OCI-LY1 (cell line): ENCODE measurements around the gene MBIP.

Experiments used
- H2AFZ ChIP-seq: fragments of 200-600 bp; sonication (generic), shearing (Covaris generic); 2 replicates; pipeline ENCODE4 v1.6.0; 2014; ENCODE audit warnings: antibody characterized with exemption, mild to moderate bottlenecking, low read length
- H3F3A ChIP-seq: fragments of 200-600 bp; sonication (generic), shearing (Covaris generic); 2 replicates; pipeline ENCODE4 v1.6.0; 2014; ENCODE audit warnings: mild to moderate bottlenecking, antibody characterized with exemption, low read length, moderate library complexity; ENCODE audit not compliant: insufficient read depth
- H3K27ac ChIP-seq: fragments of 200-600 bp; sonication (generic); 2 replicates; pipeline ENCODE4 v1.5.1; 2014; ENCODE audit warnings: low read length, mixed run types, mild to moderate bottlenecking, low read depth; ENCODE audit not compliant: poor library complexity, severe bottlenecking
- H3K27me3 ChIP-seq: fragments of 200-600 bp; sonication (generic); 2 replicates; pipeline ENCODE4 v1.6.0; 2014; ENCODE audit warnings: antibody characterized with exemption, mild to moderate bottlenecking, low read length, moderate library complexity; ENCODE audit not compliant: insufficient read depth
- H3K36me3 ChIP-seq: fragments of 200-600 bp; sonication (generic); 2 replicates; pipeline ENCODE4 v1.6.1; 2014; ENCODE audit warnings: mild to moderate bottlenecking, antibody characterized with exemption, low read length, moderate library complexity, mixed read lengths; ENCODE audit not compliant: insufficient read depth
- H3K4me1 ChIP-seq: fragments of 200-600 bp; sonication (generic); 2 replicates; pipeline ENCODE4 v1.5.1; 2014; ENCODE audit warnings: mild to moderate bottlenecking, low read length, moderate library complexity; ENCODE audit not compliant: insufficient read depth, severe bottlenecking
- H3K4me2 ChIP-seq: fragments of 200-600 bp; sonication (generic), shearing (Covaris generic); 2 replicates; pipeline ENCODE4 v1.6.1; 2014; ENCODE audit warnings: low read length
- H3K4me3 ChIP-seq: fragments of 200-600 bp; sonication (generic); 2 replicates; pipeline ENCODE4 v1.5.1; 2014; ENCODE audit warnings: low read length, low read depth, mild to moderate bottlenecking, mixed read lengths; ENCODE audit not compliant: poor library complexity, severe bottlenecking
- H3K79me2 ChIP-seq: fragments of 200-600 bp; shearing (Covaris generic); 2 replicates; pipeline ENCODE4 v1.6.1; 2016; ENCODE audit warnings: mixed run types, low read length, mixed read lengths; ENCODE audit not compliant: insufficient read depth
- H3K9ac ChIP-seq: fragments of 200-600 bp; sonication (generic), shearing (Covaris generic); 2 replicates; pipeline ENCODE4 v1.6.1; 2014; ENCODE audit warnings: mild to moderate bottlenecking, low read length, mixed read lengths
- H3K9me2 ChIP-seq: fragments of 200-600 bp; sonication (generic), shearing (Covaris generic); 2 replicates; pipeline ENCODE4 v1.6.1; 2014; ENCODE audit warnings: low read depth, mild to moderate bottlenecking, low read length, mixed read lengths
- H3K9me3 ChIP-seq: fragments of 200-600 bp; shearing (Covaris generic); 2 replicates; pipeline ENCODE4 v1.6.1; 2014; ENCODE audit warnings: low read length, mixed read lengths
- H4K20me1 ChIP-seq: fragments of 200-600 bp; sonication (generic), shearing (Covaris generic); 2 replicates; pipeline ENCODE4 v1.6.0; 2016; ENCODE audit warnings: mild to moderate bottlenecking, low read length; ENCODE audit not compliant: insufficient read depth
- CTCF ChIP-seq: fragments of 200-600 bp; sonication (generic), shearing (Covaris generic); IDR thresholded peaks from 2 replicates; pipeline ENCODE4 v1.5.1; 2017; ENCODE audit warnings: mild to moderate bottlenecking, antibody characterized with exemption, low read length, moderate library complexity, mixed read lengths
- EZH2 ChIP-seq: fragments of 200-600 bp; sonication (generic), shearing (Covaris generic); IDR thresholded peaks from 2 replicates; pipeline ENCODE4 v1.8.0; 2017; ENCODE audit warnings: borderline replicate concordance, mixed run types, mild to moderate bottlenecking, antibody characterized with exemption, low read length, moderate library complexity, mixed read lengths

MBIP gene

DNA sequence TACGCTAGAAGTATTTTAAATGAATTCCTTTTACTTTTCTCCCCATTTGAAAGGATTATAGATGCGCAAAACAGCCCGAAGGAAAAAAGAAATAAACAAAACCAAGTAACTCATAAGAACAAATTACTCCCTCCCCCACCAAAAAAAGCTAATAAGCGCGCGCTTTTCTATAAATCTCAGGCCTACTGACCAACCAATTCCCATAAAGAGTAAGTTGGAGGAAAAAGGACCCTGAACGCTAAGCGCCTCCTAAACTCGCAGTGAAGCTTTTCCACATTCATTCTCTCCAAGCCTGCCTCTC is 588 bp downstream of the MBIP start:
- Histone ChIP-seq H3K4me3 (peak overlapping the region; percentile 99), H3F3A (no peaks in the 10 kb centered on the region), H3K4me1 (peaks cover 38% of the 10 kb centered on the region), H3K9ac (peak overlapping the region; percentile 95), H3K27me3 (no peaks in the 10 kb centered on the region), H3K36me3 (no peaks in the 10 kb centered on the region; the same call in 1 of the 2 replicates), H3K27ac (peak overlapping the region; percentile 71), H3K79me2 (peaks cover 53% of the 10 kb centered on the region), H3K9me3 (no peaks in the 10 kb centered on the region), H3K4me2 (peak overlapping the region; percentile 77), H3K9me2 (no peaks in the 10 kb centered on the region), H4K20me1 (no peaks in the 10 kb centered on the region), H2AFZ (peak overlapping the region; percentile 72)
- TF ChIP-seq EZH2, result no peak
- TF ChIP-seq CTCF, result no peak

DNA sequence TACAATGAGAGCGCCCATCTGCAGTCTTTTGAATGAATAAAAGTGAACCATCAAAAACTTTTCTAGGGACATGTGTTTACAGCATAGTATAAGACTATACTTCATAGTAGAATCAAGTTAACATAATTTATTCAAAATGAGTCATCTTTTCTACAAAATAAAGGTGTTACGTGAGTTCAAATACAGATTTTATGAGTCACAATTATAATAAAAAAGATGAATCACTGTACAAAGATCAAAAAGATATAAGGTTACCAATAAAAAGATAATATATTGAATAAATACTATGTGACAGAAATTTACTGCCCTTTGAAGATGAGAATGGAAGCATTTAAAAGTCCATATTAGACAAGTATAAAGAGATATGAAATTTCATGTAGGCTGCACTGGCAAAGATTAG is 2.8 kb downstream of the MBIP start:
- peaks cover 38% of the 10 kb centered on the region for H3K4me1 ChIP-seq
- peaks cover 56% of the 10 kb centered on the region for H3K79me2 ChIP-seq
- no peaks in the 10 kb centered on the region for H3K27me3 ChIP-seq
- TF ChIP-seq EZH2 (no peak), CTCF (no peak)
- no peaks in the 10 kb centered on the region for H3K9me3 ChIP-seq
- peaks cover 18% of the 10 kb centered on the region; the same call in 1 of the 2 replicates for H3K36me3 ChIP-seq
- H3K4me2 ChIP-seq, result no peak overlapping the region
- H3K27ac ChIP-seq, result no peak overlapping the region
- no peaks in the 10 kb centered on the region for H3F3A ChIP-seq
- no peak overlapping the region for H2AFZ ChIP-seq
- H3K9ac ChIP-seq, result no peak overlapping the region
- H4K20me1 ChIP-seq, result no peaks in the 10 kb centered on the region
- H3K4me3 ChIP-seq, result no peak overlapping the region
- no peaks in the 10 kb centered on the region for H3K9me2 ChIP-seq

GRCh38 chr14:36316131-36316530 is 4.3 kb downstream of the MBIP start:
- H3K4me1 ChIP-seq, result peaks cover 38% of the 10 kb centered on the region
- no peaks in the 10 kb centered on the region for H3K27me3 ChIP-seq
- peaks cover 28% of the 10 kb centered on the region; the same call in 1 of the 2 replicates for H3K36me3 ChIP-seq
- H2AFZ ChIP-seq, result no peak overlapping the region
- TF ChIP-seq CTCF, result no peak
- TF ChIP-seq EZH2, result no peak
- H3K9me3 ChIP-seq, result no peaks in the 10 kb centered on the region
- no peaks in the 10 kb centered on the region for H3F3A ChIP-seq
- H3K79me2 ChIP-seq, result peaks cover 56% of the 10 kb centered on the region
- no peak overlapping the region for H3K9ac ChIP-seq
- no peaks in the 10 kb centered on the region for H4K20me1 ChIP-seq
- H3K4me3 ChIP-seq, result no peak overlapping the region
- H3K9me2 ChIP-seq, result no peaks in the 10 kb centered on the region
- H3K27ac ChIP-seq, result no peak overlapping the region
- no peak overlapping the region for H3K4me2 ChIP-seq
